Ovary (tissue), 9 donors: ENCODE results near the gene RBM20. TPM values are rescaled to one million over a fixed set of nuclear protein-coding genes. Genes with fewer than 3 reads are reported as not detected.

Experiments
- DNase-seq, 5 donors: peaks; one replicate each; pipeline ENCODE4 v3.0.0-alpha.2; 2019 to 2020
- H3K27ac ChIP-seq, 2 donors: fragments of 200-600 bp; one replicate each; pipeline versions ENCODE4 v1.5.1 to v1.8.0; 2019 to 2022
- H3K27me3 ChIP-seq: fragments of 200-600 bp; one replicate; pipeline ENCODE4 v1.8.0; 2022
- H3K36me3 ChIP-seq: fragments of 200-600 bp; sonication (generic); one replicate; pipeline ENCODE4 v1.5.1; 2019
- H3K4me1 ChIP-seq: one replicate; pipeline ENCODE4 v1.8.1; 2013; ENCODE audit warnings: mild to moderate bottlenecking, moderate library complexity; ENCODE audit not compliant: insufficient read depth
- H3K4me3 ChIP-seq: fragments of 200-600 bp; sonication (generic); one replicate; pipeline ENCODE4 v1.5.1; 2017
- H3K9me3 ChIP-seq, 2 donors: fragments of 200-600 bp in 1 of 2; sonication (generic) in 1 of 2; one replicate each; pipeline versions ENCODE4 v1.5.1 to v1.8.1; 2013 to 2019; ENCODE audit warnings: mild to moderate bottlenecking in 1 of 2, moderate library complexity in 1 of 2
- CTCF ChIP-seq, 3 donors: fragments of 450-650 bp in 2 of 3; fragments of 200-600 bp in 1 of 3; IDR thresholded peaks; one replicate each; pipeline versions ENCODE4 v1.5.1 to v1.8.0; 2016 to 2022; ENCODE audit warnings: antibody characterized with exemption in 3 of 3, mild to moderate bottlenecking in 1 of 3
- EP300 ChIP-seq: sonication (generic); formaldehyde crosslinking; IDR thresholded peaks from one replicate; pipeline ENCODE4 v1.6.1; 2017; ENCODE audit warnings: antibody characterized with exemption
- POLR2A ChIP-seq: fragments of 450-650 bp; IDR thresholded peaks from one replicate; pipeline ENCODE4 v1.6.1; 2017; ENCODE audit warnings: antibody characterized with exemption, mild to moderate bottlenecking, moderate library complexity
- WGBS, 3 donors: extraction: QIAGEN DNeasy Blood & Tissue Kit in 1 of 3; methylation state at CpG; one replicate each; pipeline versions ENCODE4 v1.1.5 to v1.1.7; 2013 to 2017; 5-methylcytosine and 5-hydroxymethylcytosine counted together
- intact Hi-C, 4 donors: fragments of 100-400 bp; cut with DNase I; formaldehyde crosslinking; loops; one replicate each; pipeline versions ENCODE4 v1.11.0 to v1.15.1; 2022 to 2023
- polyA plus RNA-seq, 2 donors: library from polyadenylated mRNA; stranded (reverse); fragments of 200-250 nt in 1 of 2; fragments of 350-450 nt in 1 of 2; fragmentation: Illumina TruSeq in 1 of 2; extraction: RNeasy Lipid Tissue Mini Kit (QIAGEN cat#74804) in 1 of 2; gene quantifications; one replicate each; pipeline ENCODE4 v1.2.3, GENCODE V29; 2013 to 2014
- total RNA-seq, 7 donors: library from RNA; depleted of rRNA in 2 of 7; stranded (reverse); fragments of >200 nt in 2 of 7; fragmentation: NEBNext Ultra II Directional in 3 of 7; extraction: Animal tissue kit (Norgen Biotek cat#: 25700) in 3 of 7; gene quantifications; one replicate each; pipeline versions ENCODE4 v1.1.0 to v1.2.4, GENCODE V29; 2016 to 2023
- donor health status: DM: no; HTN: no; CAD: no; lungs with moderate emphysema.
- donor health status: DM: no; HTN: no; CAD: no.
- donor health status: Bipolar disorder and iron deficiency.
- donor health status: DM: yes; HTN: yes; CAD: no.
- donor health status: DM: no; HTN: no; CAD: no.
- donor health status: DM: yes; HTN: yes; CAD: no.

RBM20 gene
- total and polyA plus RNA-seq, 9 donors = 0.96 to 4.9 (median 3.6) TPM

GRCh38 chr10:110696436-110696835 lies 52.3 kb downstream of the RBM20 start:
- Histone ChIP-seq H3K4me3 (no peak overlapping the region), H3K27ac (no peak overlapping the region), H3K27me3 (no peaks in the 10 kb centered on the region), H3K36me3 (no peaks in the 10 kb centered on the region), H3K4me1 (no peaks in the 10 kb centered on the region), H3K9me3 (no peaks in the 10 kb centered on the region)
- WGBS, 3 donors = 68 to 77% (median 73%) methylated on average over 4 of the region's 4 CpGs
- intact Hi-C loops = no loop called here
- DNase-seq = no peak
- TF ChIP-seq EP300 (no peak), CTCF (IDR thresholded peaks at IDR 0.05) (no peak), POLR2A (no peak)

- Histone ChIP-seq H3K4me1 (no peaks in the 10 kb centered on the region), H3K27ac (no peak overlapping the region), H3K9me3 (no peaks in the 10 kb centered on the region), H3K36me3 (no peaks in the 10 kb centered on the region), H3K27me3 (no peaks in the 10 kb centered on the region), H3K4me3 (no peak overlapping the region)
- no peak for DNase-seq
- 76 to 80% (median 80%) methylated on average over 5 of the region's 5 CpGs for WGBS, 3 donors
- intact Hi-C loops = no loop called here
- TF ChIP-seq POLR2A = no peak
- no peak for TF ChIP-seq EP300
- TF ChIP-seq CTCF (IDR thresholded peaks at IDR 0.05) = no peak
Measured at GRCh38 chr10:110698340-110698739, 54.2 kb downstream of the RBM20 start.

GRCh38 chr10:110698782-110699201 lies 54.7 kb downstream of the RBM20 start:
- H3K36me3 ChIP-seq = no peaks in the 10 kb centered on the region

GRCh38 chr10:110699859-110700468 lies 55.8 kb downstream of the RBM20 start:
- Histone ChIP-seq H3K36me3 (no peaks in the 10 kb centered on the region), H3K27ac (no peak overlapping the region), H3K27me3 (no peaks in the 10 kb centered on the region), H3K9me3 (no peaks in the 10 kb centered on the region), H3K4me3 (no peak overlapping the region), H3K4me1 (no peaks in the 10 kb centered on the region)
- TF ChIP-seq EP300 (no peak), CTCF (IDR thresholded peaks at IDR 0.05) (no peak), POLR2A (no peak)
- 71 to 79% (median 72%) methylated on average over 10 of the region's 10 CpGs for WGBS, 3 donors
- no peak for DNase-seq
- intact Hi-C loops = no loop called here

More at GRCh38 chr10:110698782-110699201, 54.7 kb downstream of the RBM20 start:
- H3K4me1 ChIP-seq = no peaks in the 10 kb centered on the region
- WGBS, 3 donors = 70 to 82% (median 80%) methylated on average over 6 of the region's 6 CpGs
- no peak for DNase-seq
- no peak overlapping the region for H3K4me3 ChIP-seq
- TF ChIP-seq CTCF (IDR thresholded peaks at IDR 0.05) = no peak
- no peak for TF ChIP-seq POLR2A
- intact Hi-C loops = no loop called here
- no peak overlapping the region for H3K27ac ChIP-seq
- no peaks in the 10 kb centered on the region for H3K27me3 ChIP-seq
- no peaks in the 10 kb centered on the region for H3K9me3 ChIP-seq
